Keratinocyte (primary cell): ENCODE measurements around the gene TCF7L2.

ENCODE experiments used
- EZH2 ChIP-seq: IDR thresholded peaks from one replicate; pipeline ENCODE4 v1.6.1; 2012; ENCODE audit warnings: inconsistent platforms, mild to moderate bottlenecking, low read length, moderate library complexity
- TF ChIP-seq, protein P1 (sequence below), 3 experiments: IDR thresholded peaks in 1 of 3; conservative IDR thresholded peaks in 1 of 3; optimal IDR thresholded peaks in 1 of 3; 2 replicates in 2 of 3; 3 replicates in 1 of 3; pipeline versions ENCODE3 to v1.5.1; 2011; ENCODE audit warnings: low read length in 3 of 3, mild to moderate bottlenecking in 3 of 3, moderate library complexity in 2 of 3, control low read depth in 1 of 3, inconsistent platforms in 1 of 3; ENCODE audit not compliant: insufficient read depth in 2 of 3; ENCODE audit errors: extremely low read depth in 1 of 3

- TF ChIP-seq, protein P1, sequence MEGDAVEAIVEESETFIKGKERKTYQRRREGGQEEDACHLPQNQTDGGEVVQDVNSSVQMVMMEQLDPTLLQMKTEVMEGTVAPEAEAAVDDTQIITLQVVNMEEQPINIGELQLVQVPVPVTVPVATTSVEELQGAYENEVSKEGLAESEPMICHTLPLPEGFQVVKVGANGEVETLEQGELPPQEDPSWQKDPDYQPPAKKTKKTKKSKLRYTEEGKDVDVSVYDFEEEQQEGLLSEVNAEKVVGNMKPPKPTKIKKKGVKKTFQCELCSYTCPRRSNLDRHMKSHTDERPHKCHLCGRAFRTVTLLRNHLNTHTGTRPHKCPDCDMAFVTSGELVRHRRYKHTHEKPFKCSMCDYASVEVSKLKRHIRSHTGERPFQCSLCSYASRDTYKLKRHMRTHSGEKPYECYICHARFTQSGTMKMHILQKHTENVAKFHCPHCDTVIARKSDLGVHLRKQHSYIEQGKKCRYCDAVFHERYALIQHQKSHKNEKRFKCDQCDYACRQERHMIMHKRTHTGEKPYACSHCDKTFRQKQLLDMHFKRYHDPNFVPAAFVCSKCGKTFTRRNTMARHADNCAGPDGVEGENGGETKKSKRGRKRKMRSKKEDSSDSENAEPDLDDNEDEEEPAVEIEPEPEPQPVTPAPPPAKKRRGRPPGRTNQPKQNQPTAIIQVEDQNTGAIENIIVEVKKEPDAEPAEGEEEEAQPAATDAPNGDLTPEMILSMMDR (optimal IDR thresholded peaks at IDR 0.05 in 1 of 3, IDR thresholded peaks at IDR 0.05 in 1 of 3, conservative IDR thresholded peaks at IDR 0.05 in 1 of 3; ENCODE audit: extremely low read depth in 1 of 3, insufficient read depth in 2 of 3, low read length in 3 of 3) = no peak
- TF ChIP-seq EZH2 = no peak
These were observed 764 bp upstream of the TCF7L2 start for GRCh38 chr10:112949143-112949823.
